ENCODE results near the gene AGER. TPM values are rescaled to one million over a fixed set of nuclear protein-coding genes. Genes with fewer than 3 reads are reported as not detected.

Gene AGER
- total and polyA plus RNA-seq, 2 of the 4 experiments (the other 2 are of a cell fraction) = 0.18 to 4.2 TPM

DNA sequence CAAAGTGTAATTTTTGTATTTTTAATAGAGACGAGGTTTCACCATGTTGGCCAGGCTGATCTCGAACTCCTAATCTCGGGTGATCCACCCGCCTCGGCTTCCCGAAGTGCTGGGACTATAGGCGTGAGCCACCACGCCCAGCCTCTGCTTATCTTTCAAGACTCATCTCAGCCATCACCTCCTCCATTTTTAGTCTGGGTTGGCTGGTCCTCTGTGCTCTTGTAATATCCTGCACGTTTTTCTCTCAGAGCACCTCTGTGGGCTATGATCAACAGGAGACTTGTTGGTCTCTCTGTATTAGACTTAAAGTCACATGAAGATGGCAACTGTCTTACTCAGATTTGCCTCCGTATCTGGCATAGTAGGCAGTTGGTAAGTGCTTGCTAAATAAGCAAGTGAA is 32.2 kb upstream of the AGER start:
- intact Hi-C loops (cut with micrococcal nuclease) = no loop called here
- Histone ChIP-seq H4K5ac (ENCODE audit: low read depth, low read length) (no peak overlapping the region), H2AFZ (replicated peaks; ENCODE audit: low read length, poor library complexity) (no peak overlapping the region), H4K8ac (ENCODE audit: low read depth in 2 of 2, low read length in 2 of 2) (no peak overlapping the region), H3K4me2 (ENCODE audit: low read depth, low read length) (no peak overlapping the region), H3K27ac (ENCODE audit: insufficient read depth, low read length) (no peak overlapping the region), H4K20me1 (ENCODE audit: insufficient read depth, low read length) (no peaks in the 10 kb centered on the region), H3K79me1 (ENCODE audit: low read depth in 1 of 2, low read length in 2 of 2) (no peaks in the 10 kb centered on the region), H3K27me3 (ENCODE audit: control insufficient read depth, insufficient read depth, low read length) (peaks cover 40% of the 10 kb centered on the region), H4K91ac (ENCODE audit: insufficient read depth, low read depth, low read length) (no peak overlapping the region), H2BK5ac (ENCODE audit: low read depth, low read length, poor library complexity, severe bottlenecking) (no peak overlapping the region), H2BK20ac (ENCODE audit: low read depth, low read length) (no peak overlapping the region), H2BK15ac (ENCODE audit: low read depth, low read length) (no peak overlapping the region), H3K14ac (replicated peaks; ENCODE audit: low read depth, low read length) (no peak overlapping the region), H3K36me3 (ENCODE audit: control insufficient read depth, insufficient read depth, low read length) (no peaks in the 10 kb centered on the region), H2BK120ac (ENCODE audit: low read depth, low read length) (no peak overlapping the region), H3K4me3 (ENCODE audit: insufficient read depth, low read depth, low read length) (no peak overlapping the region), H3K18ac (ENCODE audit: low read depth, low read length) (no peak overlapping the region), H3K9me1 (ENCODE audit: insufficient read depth, low read length) (no peaks in the 10 kb centered on the region), H3K23ac (ENCODE audit: low read depth, low read length) (no peak overlapping the region), H3K9me3 (ENCODE audit: control insufficient read depth, insufficient read depth, low read length) (no peaks in the 10 kb centered on the region), H2AK9ac (replicated peaks; ENCODE audit: low read depth, low read length, poor library complexity) (no peak overlapping the region), H3K56ac (ENCODE audit: extremely low read depth, insufficient read depth, low read length) (no peak overlapping the region), H3K9ac (ENCODE audit: low read depth, low read length) (no peak overlapping the region), H3K4me1 (ENCODE audit: control insufficient read depth, insufficient read depth, low read length) (no peaks in the 10 kb centered on the region), H3K4ac (ENCODE audit: low read depth, low read length) (no peak overlapping the region), H2AK5ac (ENCODE audit: low read depth, low read length) (no peak overlapping the region)
- no peak for DNase-seq
- ATAC-seq (ENCODE audit: low read depth) = no peak
- CTCF ChIA-PET = no interaction called here
- no TSS peak for BruUV-seq (replicated peaks)
- dilution Hi-C loops (cut with HindIII; ENCODE audit: low sequenced_read_pairs, unreplicated experiment) = no loop called here
- in situ Hi-C loops (cut with MboI; ENCODE audit: low sequenced_read_pairs) = no loop called here
- WGBS, 2 experiments (ENCODE audit: extremely low coverage in 2 of 2, insufficient read length in 1 of 2) = 68% methylated on average over 5 of the region's 10 CpGs; no CpG with 5 or more reads in 1 of the 2 experiments
- TF ChIP-seq RAD21 (IDR thresholded peaks at IDR 0.05; ENCODE audit: low read length) (no peak), CEBPB (IDR thresholded peaks at IDR 0.05; ENCODE audit: low read depth, low read length) (no peak), FOS (IDR thresholded peaks at IDR 0.05; ENCODE audit: low read depth, low read length) (no peak), BHLHE40 (IDR thresholded peaks at IDR 0.05; ENCODE audit: low read depth, low read length) (no peak), SMC3 (IDR thresholded peaks at IDR 0.05; ENCODE audit: low read depth, low read length) (no peak), RCOR1 (IDR thresholded peaks at IDR 0.05; ENCODE audit: insufficient replicate concordance, low read length) (no peak), MAZ (IDR thresholded peaks at IDR 0.05; ENCODE audit: borderline replicate concordance, low read depth, low read length) (no peak), NFE2L2 (IDR thresholded peaks at IDR 0.05; ENCODE audit: low read depth, low read length) (no peak), MAFK (IDR thresholded peaks at IDR 0.05; ENCODE audit: low read depth, low read length) (no peak), POLR2A (IDR thresholded peaks at IDR 0.05; ENCODE audit: low read depth, low read length) (no peak)
- TF ChIP-seq, protein P1, sequence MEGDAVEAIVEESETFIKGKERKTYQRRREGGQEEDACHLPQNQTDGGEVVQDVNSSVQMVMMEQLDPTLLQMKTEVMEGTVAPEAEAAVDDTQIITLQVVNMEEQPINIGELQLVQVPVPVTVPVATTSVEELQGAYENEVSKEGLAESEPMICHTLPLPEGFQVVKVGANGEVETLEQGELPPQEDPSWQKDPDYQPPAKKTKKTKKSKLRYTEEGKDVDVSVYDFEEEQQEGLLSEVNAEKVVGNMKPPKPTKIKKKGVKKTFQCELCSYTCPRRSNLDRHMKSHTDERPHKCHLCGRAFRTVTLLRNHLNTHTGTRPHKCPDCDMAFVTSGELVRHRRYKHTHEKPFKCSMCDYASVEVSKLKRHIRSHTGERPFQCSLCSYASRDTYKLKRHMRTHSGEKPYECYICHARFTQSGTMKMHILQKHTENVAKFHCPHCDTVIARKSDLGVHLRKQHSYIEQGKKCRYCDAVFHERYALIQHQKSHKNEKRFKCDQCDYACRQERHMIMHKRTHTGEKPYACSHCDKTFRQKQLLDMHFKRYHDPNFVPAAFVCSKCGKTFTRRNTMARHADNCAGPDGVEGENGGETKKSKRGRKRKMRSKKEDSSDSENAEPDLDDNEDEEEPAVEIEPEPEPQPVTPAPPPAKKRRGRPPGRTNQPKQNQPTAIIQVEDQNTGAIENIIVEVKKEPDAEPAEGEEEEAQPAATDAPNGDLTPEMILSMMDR (conservative IDR thresholded peaks at IDR 0.05; ENCODE audit: low read depth, low read length) = no peak
- TF ChIP-seq, protein P2, sequence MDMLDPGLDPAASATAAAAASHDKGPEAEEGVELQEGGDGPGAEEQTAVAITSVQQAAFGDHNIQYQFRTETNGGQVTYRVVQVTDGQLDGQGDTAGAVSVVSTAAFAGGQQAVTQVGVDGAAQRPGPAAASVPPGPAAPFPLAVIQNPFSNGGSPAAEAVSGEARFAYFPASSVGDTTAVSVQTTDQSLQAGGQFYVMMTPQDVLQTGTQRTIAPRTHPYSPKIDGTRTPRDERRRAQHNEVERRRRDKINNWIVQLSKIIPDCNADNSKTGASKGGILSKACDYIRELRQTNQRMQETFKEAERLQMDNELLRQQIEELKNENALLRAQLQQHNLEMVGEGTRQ (IDR thresholded peaks at IDR 0.05; ENCODE audit: low read depth, low read length) = no peak
- POLR2A ChIA-PET (ENCODE audit: unreplicated experiment) = no interaction called here

All from IMR-90 (cell line).